H9 (cell line): Measurements from ENCODE around the gene PRR29. TPM values are rescaled to one million over a fixed set of nuclear protein-coding genes. Genes with fewer than 3 reads are reported as not detected.

ENCODE experiments used
- DNase-seq: peaks from one replicate; pipeline ENCODE4 v3.0.0-alpha.2; 2017
- H2AFZ ChIP-seq: one replicate; pipeline ENCODE4 v1.6.1; 2013; ENCODE audit warnings: mild to moderate bottlenecking, low read length, control low read depth, moderate library complexity
- H2AK5ac ChIP-seq: 2 replicates; pipeline ENCODE4 v1.6.1; 2013; ENCODE audit warnings: low read length, control low read depth, mixed read lengths; ENCODE audit not compliant: insufficient read length
- H2BK120ac ChIP-seq: one replicate; pipeline ENCODE4 v1.6.1; 2013; ENCODE audit warnings: low read depth, mild to moderate bottlenecking, low read length, control low read depth, inconsistent platforms; ENCODE audit not compliant: poor library complexity, severe bottlenecking
- H2BK12ac ChIP-seq: 2 replicates; pipeline ENCODE4 v1.6.1; 2013; ENCODE audit warnings: low read length, control low read depth, mixed read lengths, low read depth; ENCODE audit not compliant: insufficient read length
- H2BK15ac ChIP-seq: 2 replicates; pipeline ENCODE4 v1.6.1; 2013; ENCODE audit warnings: low read depth, low read length, control low read depth
- H2BK20ac ChIP-seq: one replicate; pipeline ENCODE4 v1.6.1; 2013; ENCODE audit warnings: low read depth, mild to moderate bottlenecking, low read length, control low read depth, inconsistent platforms; ENCODE audit not compliant: poor library complexity, severe bottlenecking
- H2BK5ac ChIP-seq: 2 replicates; pipeline ENCODE4 v1.6.1; 2013; ENCODE audit warnings: low read length, control low read depth, mixed read lengths; ENCODE audit not compliant: insufficient read length
- H3K14ac ChIP-seq: 2 replicates; pipeline ENCODE4 v1.6.1; 2013; ENCODE audit warnings: low read length, control low read depth; ENCODE audit not compliant: insufficient read depth
- H3K18ac ChIP-seq: 2 replicates; pipeline ENCODE4 v1.6.1; 2013; ENCODE audit warnings: low read depth, mild to moderate bottlenecking, mixed read lengths, low read length, control low read depth; ENCODE audit not compliant: insufficient read length
- H3K23ac ChIP-seq: 2 replicates; pipeline ENCODE4 v1.6.1; 2013; ENCODE audit warnings: low read length, control low read depth, mixed read lengths, low read depth; ENCODE audit not compliant: insufficient read length
- H3K23me2 ChIP-seq: 2 replicates; pipeline ENCODE4 v1.6.1; 2013; ENCODE audit warnings: low read depth, mild to moderate bottlenecking, mixed read lengths, low read length, control low read depth; ENCODE audit not compliant: insufficient read length, poor library complexity, severe bottlenecking
- H3K27ac ChIP-seq: 2 replicates; pipeline ENCODE4 v1.5.1; 2013; ENCODE audit warnings: low read length, control low read depth, mixed read lengths, low read depth; ENCODE audit not compliant: insufficient read length
- H3K27me3 ChIP-seq: 2 replicates; pipeline ENCODE4 v1.6.1; 2013; ENCODE audit warnings: low read length, control low read depth, inconsistent platforms; ENCODE audit not compliant: insufficient read depth
- H3K4ac ChIP-seq: 2 replicates; pipeline ENCODE4 v1.6.1; 2013; ENCODE audit warnings: low read depth, mild to moderate bottlenecking, control low read depth, inconsistent platforms, low read length, moderate library complexity
- H3K4me1 ChIP-seq: 2 replicates; pipeline ENCODE4 v1.6.1; 2013; ENCODE audit warnings: low read length, control low read depth, inconsistent platforms; ENCODE audit not compliant: insufficient read depth
- H3K4me2 ChIP-seq: 2 replicates; pipeline ENCODE4 v1.6.1; 2013; ENCODE audit warnings: low read length, control low read depth, mixed read lengths; ENCODE audit not compliant: insufficient read length, insufficient read depth
- H3K56ac ChIP-seq: 2 replicates; pipeline ENCODE4 v1.6.1; 2013; ENCODE audit warnings: low read depth, mild to moderate bottlenecking, mixed read lengths, low read length, control low read depth; ENCODE audit not compliant: insufficient read length
- H3K79me1 ChIP-seq: 2 replicates; pipeline ENCODE4 v1.6.1; 2013; ENCODE audit warnings: low read depth, mild to moderate bottlenecking, moderate library complexity, low read length, control low read depth, inconsistent platforms; ENCODE audit not compliant: insufficient read depth, poor library complexity, severe bottlenecking
- H3K79me2 ChIP-seq: 2 replicates; pipeline ENCODE4 v1.6.1; 2013; ENCODE audit warnings: low read length, control low read depth, inconsistent platforms; ENCODE audit not compliant: insufficient read depth
- H3K9ac ChIP-seq: 2 replicates; pipeline ENCODE4 v1.6.1; 2013; ENCODE audit warnings: low read length, control low read depth, mixed read lengths; ENCODE audit not compliant: insufficient read length; ENCODE audit errors: extremely low read depth
- H3K9me3 ChIP-seq: one replicate; pipeline ENCODE4 v1.6.1; 2013; ENCODE audit warnings: low read depth, low read length, inconsistent platforms; ENCODE audit not compliant: control insufficient read depth
- H3T11ph ChIP-seq: one replicate; pipeline ENCODE4 v1.6.1; 2013; ENCODE audit warnings: mild to moderate bottlenecking, low read length, control low read depth, inconsistent platforms
- H4K20me1 ChIP-seq: one replicate; pipeline ENCODE4 v1.6.1; 2013; ENCODE audit not compliant: control insufficient read depth, insufficient read length, insufficient read depth
- H4K5ac ChIP-seq: 2 replicates; pipeline ENCODE4 v1.6.1; 2013; ENCODE audit warnings: low read depth, mild to moderate bottlenecking, mixed read lengths, low read length, control low read depth; ENCODE audit not compliant: insufficient read length
- H4K8ac ChIP-seq: replicated peaks from 2 replicates; pipeline ENCODE4 v1.6.1; 2013; ENCODE audit warnings: low read length, control low read depth, mixed read lengths, low read depth; ENCODE audit not compliant: insufficient read length
- H4K91ac ChIP-seq: 2 replicates; pipeline ENCODE4 v1.6.1; 2013; ENCODE audit warnings: low read depth, mild to moderate bottlenecking, moderate library complexity, mixed read lengths, low read length, control low read depth; ENCODE audit not compliant: insufficient read length
- H3K27ac Mint-ChIP-seq, 3 experiments: 2 replicates in 2 of 3; 3 replicates in 1 of 3; pipeline ENCODE4 v1.8.0; 2020 to 2021; ENCODE audit warnings: mixed read lengths in 3 of 3, mild to moderate bottlenecking in 1 of 3, moderate library complexity in 1 of 3
- H3K27me3 Mint-ChIP-seq: 2 replicates; pipeline ENCODE4 v1.8.0; 2021; ENCODE audit warnings: low read depth, mild to moderate bottlenecking, moderate library complexity, mixed read lengths
- H3K36me3 Mint-ChIP-seq, 3 experiments: 2 replicates in 2 of 3; 3 replicates in 1 of 3; pipeline ENCODE4 v1.8.0; 2020 to 2021; ENCODE audit warnings: low read depth in 3 of 3, mixed read lengths in 3 of 3; ENCODE audit not compliant: insufficient read depth in 1 of 3
- H3K4me1 Mint-ChIP-seq, 2 experiments: 2 replicates each; pipeline ENCODE4 v1.8.0; 2020; ENCODE audit warnings: mixed read lengths in 2 of 2
- H3K4me3 Mint-ChIP-seq, 2 experiments: 2 replicates in 1 of 2; 3 replicates in 1 of 2; pipeline ENCODE4 v1.8.0; 2020 to 2021; ENCODE audit warnings: mild to moderate bottlenecking in 2 of 2, mixed read lengths in 2 of 2, moderate library complexity in 1 of 2
- H3K9me3 Mint-ChIP-seq, 2 experiments: 2 replicates in 1 of 2; 3 replicates in 1 of 2; pipeline ENCODE4 v1.8.0; 2020; ENCODE audit warnings: mild to moderate bottlenecking in 2 of 2, mixed read lengths in 2 of 2, moderate library complexity in 1 of 2
- CTCF ChIP-seq: fragments of 200-600 bp; sonication (generic); conservative IDR thresholded peaks from 3 replicates; pipeline ENCODE4 v1.8.0; 2021; ENCODE audit warnings: antibody characterized with exemption, mild to moderate bottlenecking
- WGBS: extraction: QIAGEN DNeasy Blood & Tissue Kit; methylation state at CpG from one replicate; pipeline ENCODE4 v1.1.7; 2013; ENCODE audit warnings: missing lambda C conversion rate, low lambda C conversion rate, mixed read lengths; ENCODE audit not compliant: insufficient read length; ENCODE audit errors: extremely low coverage; 5-methylcytosine and 5-hydroxymethylcytosine counted together
- total RNA-seq: library from RNA; stranded (reverse); gene quantifications from 2 replicates; pipeline ENCODE4 v1.2.1, GENCODE V29; 2021

Gene PRR29
- total RNA-seq, 1 experiment from 2014 or later = 0.87 TPM

GRCh38 chr17:64016231-64016784 lies 18.2 kb downstream of the PRR29 start:
- no peak overlapping the region for H3K14ac ChIP-seq
- no peak overlapping the region for H3K4me2 ChIP-seq
- no peak overlapping the region for H3K23ac ChIP-seq
- no peaks in the 10 kb centered on the region for H4K20me1 ChIP-seq
- H4K91ac ChIP-seq = no peak overlapping the region
- no peaks in the 10 kb centered on the region for H3K4me1 ChIP-seq
- no peak overlapping the region for H3T11ph ChIP-seq
- H3K56ac ChIP-seq = no peak overlapping the region
- no CpG with 5 or more reads among the region's 5 CpGs for WGBS
- no peak overlapping the region for H2BK120ac ChIP-seq
- Mint-ChIP-seq H3K36me3 (no peaks in the 10 kb centered on the region), H3K9me3 (peaks cover 0 to 2% of the 10 kb centered on the region in 2 experiments; a peak in 1 of 5 replicates), H3K4me1 (peaks cover 3 to 4% of the 10 kb centered on the region in 2 experiments), H3K4me3 (no peak overlapping the region), H3K27ac (peak overlapping the region in 1 of 3 experiments; percentile 12; a peak in 1 of 7 replicates), H3K27me3 (peaks cover 10% of the 10 kb centered on the region)
- no peak for TF ChIP-seq CTCF
- no peak overlapping the region for H4K5ac ChIP-seq
- H3K79me1 ChIP-seq = no peaks in the 10 kb centered on the region
- no peak for DNase-seq
- H3K27me3 ChIP-seq = no peaks in the 10 kb centered on the region; the same call in 1 of the 2 replicates
- no peak overlapping the region for H3K4ac ChIP-seq
- H2BK12ac ChIP-seq = no peak overlapping the region
- H3K27ac ChIP-seq = no peak overlapping the region
- no peak overlapping the region for H2BK5ac ChIP-seq
- H3K9me3 ChIP-seq = no peaks in the 10 kb centered on the region
- H2AFZ ChIP-seq = no peak overlapping the region
- H2BK20ac ChIP-seq = no peak overlapping the region
- H4K8ac ChIP-seq = no peak overlapping the region
- no peak overlapping the region for H2BK15ac ChIP-seq
- H3K18ac ChIP-seq = no peak overlapping the region
- H3K9ac ChIP-seq = no peak overlapping the region
- H2AK5ac ChIP-seq = no peak overlapping the region
- H3K79me2 ChIP-seq = no peaks in the 10 kb centered on the region
- peaks cover 3% of the 10 kb centered on the region for H3K23me2 ChIP-seq
